ENCODE results near the gene PRDX1. TPM values are rescaled to one million over a fixed set of nuclear protein-coding genes. Genes with fewer than 3 reads are reported as not detected.

PRDX1 gene
- total and polyA plus RNA-seq, 2 of the 4 experiments (the other 2 are of a cell fraction) = 612 to 883 TPM

DNA sequence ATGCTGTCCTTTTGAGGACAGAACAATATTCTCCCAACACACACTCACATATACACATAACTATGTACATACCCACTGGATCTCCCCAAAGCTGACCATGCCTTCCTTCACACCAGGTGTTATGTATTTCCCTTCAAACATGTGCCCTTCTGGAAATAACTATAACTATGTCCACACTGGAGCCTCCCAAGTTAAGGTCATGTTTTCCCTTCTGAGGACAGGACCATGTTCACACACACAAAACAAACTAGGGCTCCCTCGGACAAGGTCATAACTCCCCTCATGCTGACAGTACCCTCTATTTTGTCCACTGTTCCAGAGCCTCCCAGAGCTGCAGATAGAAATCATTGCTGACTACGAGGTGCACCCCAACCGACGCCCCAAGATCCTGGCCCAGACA, 13.8 kb downstream of the PRDX1 start:
- no peak overlapping the region for H4K8ac ChIP-seq (ENCODE audit: low read depth in 2 of 2, low read length in 2 of 2)
- no peaks in the 10 kb centered on the region for H3K9me3 ChIP-seq (ENCODE audit: control insufficient read depth, insufficient read depth, low read length)
- no peak overlapping the region for H3K4ac ChIP-seq (ENCODE audit: low read depth, low read length)
- H3K56ac ChIP-seq (ENCODE audit: extremely low read depth, insufficient read depth, low read length) = no peak overlapping the region
- H3K9me1 ChIP-seq (ENCODE audit: insufficient read depth, low read length) = peaks cover 14% of the 10 kb centered on the region
- H2AK9ac ChIP-seq (replicated peaks; ENCODE audit: low read depth, low read length, poor library complexity) = no peak overlapping the region
- ATAC-seq (ENCODE audit: low read depth) (no peak; the same call in 1 of the 2 replicates), DNase-seq (no peak)
- ChIA-PET POLR2A (ENCODE audit: unreplicated experiment) (no interaction called here), CTCF (interaction anchor here (1.0 kb wide), 1 partner anchor 150 kb away, joined by 3 read pairs; no protein-coding TSS in a partner anchor)
- H2AK5ac ChIP-seq (ENCODE audit: low read depth, low read length) = no peak overlapping the region
- no peak overlapping the region for H3K9ac ChIP-seq (ENCODE audit: low read depth, low read length)
- dilution Hi-C loops (cut with HindIII; ENCODE audit: low sequenced_read_pairs, unreplicated experiment) (no loop called here), in situ Hi-C loops (cut with MboI; ENCODE audit: low sequenced_read_pairs) (no loop called here), intact Hi-C loops (cut with micrococcal nuclease) (no loop called here)
- BruUV-seq (replicated peaks) = no TSS peak
- peaks cover 30% of the 10 kb centered on the region for H3K36me3 ChIP-seq (ENCODE audit: control insufficient read depth, insufficient read depth, low read length)
- no peak overlapping the region for H2BK120ac ChIP-seq (ENCODE audit: low read depth, low read length)
- H4K5ac ChIP-seq (ENCODE audit: low read depth, low read length) = no peak overlapping the region; the same call in 1 of the 2 replicates
- no peak overlapping the region for H3K27ac ChIP-seq (ENCODE audit: insufficient read depth, low read length)
- H3K4me1 ChIP-seq (ENCODE audit: control insufficient read depth, insufficient read depth, low read length) = no peaks in the 10 kb centered on the region; the same call in 1 of the 2 replicates
- H3K79me1 ChIP-seq (ENCODE audit: low read depth in 1 of 2, low read length in 2 of 2) = peaks cover 0 to 33% of the 10 kb centered on the region in 2 experiments; a peak in 3 of 4 replicates
- no peak overlapping the region for H2BK20ac ChIP-seq (ENCODE audit: low read depth, low read length)
- H2BK5ac ChIP-seq (ENCODE audit: low read depth, low read length, poor library complexity, severe bottlenecking) = no peak overlapping the region
- H3K18ac ChIP-seq (ENCODE audit: low read depth, low read length) = no peak overlapping the region
- no peak overlapping the region for H3K14ac ChIP-seq (replicated peaks; ENCODE audit: low read depth, low read length)
- no peak overlapping the region for H2AFZ ChIP-seq (replicated peaks; ENCODE audit: low read length, poor library complexity)
- H4K20me1 ChIP-seq (ENCODE audit: insufficient read depth, low read length) = peaks cover 20% of the 10 kb centered on the region
- no peak overlapping the region for H3K4me2 ChIP-seq (ENCODE audit: low read depth, low read length)
- H3K4me3 ChIP-seq (ENCODE audit: insufficient read depth, low read depth, low read length) = no peak overlapping the region
- no peak overlapping the region for H2BK15ac ChIP-seq (ENCODE audit: low read depth, low read length)
- no peaks in the 10 kb centered on the region for H3K27me3 ChIP-seq (ENCODE audit: control insufficient read depth, insufficient read depth, low read length)
- no peak overlapping the region for H3K23ac ChIP-seq (ENCODE audit: low read depth, low read length)
- no CpG with 5 or more reads among the region's 4 CpGs for WGBS, 2 experiments (ENCODE audit: extremely low coverage in 2 of 2, insufficient read length in 1 of 2)
- TF ChIP-seq MXI1 (IDR thresholded peaks at IDR 0.05; ENCODE audit: borderline replicate concordance, low read depth, low read length) = no peak
- no peak for TF ChIP-seq BHLHE40 (IDR thresholded peaks at IDR 0.05; ENCODE audit: low read depth, low read length)
- TF ChIP-seq, protein P1, sequence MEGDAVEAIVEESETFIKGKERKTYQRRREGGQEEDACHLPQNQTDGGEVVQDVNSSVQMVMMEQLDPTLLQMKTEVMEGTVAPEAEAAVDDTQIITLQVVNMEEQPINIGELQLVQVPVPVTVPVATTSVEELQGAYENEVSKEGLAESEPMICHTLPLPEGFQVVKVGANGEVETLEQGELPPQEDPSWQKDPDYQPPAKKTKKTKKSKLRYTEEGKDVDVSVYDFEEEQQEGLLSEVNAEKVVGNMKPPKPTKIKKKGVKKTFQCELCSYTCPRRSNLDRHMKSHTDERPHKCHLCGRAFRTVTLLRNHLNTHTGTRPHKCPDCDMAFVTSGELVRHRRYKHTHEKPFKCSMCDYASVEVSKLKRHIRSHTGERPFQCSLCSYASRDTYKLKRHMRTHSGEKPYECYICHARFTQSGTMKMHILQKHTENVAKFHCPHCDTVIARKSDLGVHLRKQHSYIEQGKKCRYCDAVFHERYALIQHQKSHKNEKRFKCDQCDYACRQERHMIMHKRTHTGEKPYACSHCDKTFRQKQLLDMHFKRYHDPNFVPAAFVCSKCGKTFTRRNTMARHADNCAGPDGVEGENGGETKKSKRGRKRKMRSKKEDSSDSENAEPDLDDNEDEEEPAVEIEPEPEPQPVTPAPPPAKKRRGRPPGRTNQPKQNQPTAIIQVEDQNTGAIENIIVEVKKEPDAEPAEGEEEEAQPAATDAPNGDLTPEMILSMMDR (conservative IDR thresholded peaks at IDR 0.05; ENCODE audit: low read depth, low read length) = no peak
- TF ChIP-seq, protein P2, sequence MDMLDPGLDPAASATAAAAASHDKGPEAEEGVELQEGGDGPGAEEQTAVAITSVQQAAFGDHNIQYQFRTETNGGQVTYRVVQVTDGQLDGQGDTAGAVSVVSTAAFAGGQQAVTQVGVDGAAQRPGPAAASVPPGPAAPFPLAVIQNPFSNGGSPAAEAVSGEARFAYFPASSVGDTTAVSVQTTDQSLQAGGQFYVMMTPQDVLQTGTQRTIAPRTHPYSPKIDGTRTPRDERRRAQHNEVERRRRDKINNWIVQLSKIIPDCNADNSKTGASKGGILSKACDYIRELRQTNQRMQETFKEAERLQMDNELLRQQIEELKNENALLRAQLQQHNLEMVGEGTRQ (IDR thresholded peaks at IDR 0.05; ENCODE audit: low read depth, low read length) = no peak
- no peak for TF ChIP-seq NFE2L2 (IDR thresholded peaks at IDR 0.05; ENCODE audit: low read depth, low read length)
- no peak for TF ChIP-seq MAFK (IDR thresholded peaks at IDR 0.05; ENCODE audit: low read depth, low read length)
- TF ChIP-seq RFX5 (IDR thresholded peaks at IDR 0.05; ENCODE audit: low read depth, low read length) = no peak
- no peak for TF ChIP-seq CEBPB (IDR thresholded peaks at IDR 0.05; ENCODE audit: low read depth, low read length)
- TF ChIP-seq RAD21 (IDR thresholded peaks at IDR 0.05; ENCODE audit: low read length) = no peak
- TF ChIP-seq RCOR1 (IDR thresholded peaks at IDR 0.05; ENCODE audit: insufficient replicate concordance, low read length) = no peak
- H4K91ac ChIP-seq (ENCODE audit: insufficient read depth, low read depth, low read length) = no peak overlapping the region

Data from IMR-90 (cell line).